Hepatocyte (in vitro differentiated cells): ENCODE measurements around the gene AP1G1.

Experiments
- EZH2 ChIP-seq: fragments of 200-600 bp; sonication (generic); IDR thresholded peaks from 2 replicates; pipeline ENCODE4 v1.6.1; 2016; ENCODE audit warnings: antibody characterized with exemption, mild to moderate bottlenecking, borderline replicate concordance
- EZH2phosphoT487 ChIP-seq: fragments of 200-600 bp; sonication (generic); IDR thresholded peaks from one replicate; pipeline ENCODE4 v1.6.1; 2018; ENCODE audit warnings: antibody characterized with exemption, mild to moderate bottlenecking, low read depth, moderate library complexity; ENCODE audit not compliant: unreplicated experiment, severe bottlenecking
- TF ChIP-seq, protein P1 (sequence below): fragments of 200-600 bp; sonication (generic); IDR thresholded peaks from 2 replicates; pipeline ENCODE4 v1.5.1; 2016; ENCODE audit warnings: antibody characterized with exemption, mild to moderate bottlenecking; ENCODE audit not compliant: poor library complexity

DNA sequence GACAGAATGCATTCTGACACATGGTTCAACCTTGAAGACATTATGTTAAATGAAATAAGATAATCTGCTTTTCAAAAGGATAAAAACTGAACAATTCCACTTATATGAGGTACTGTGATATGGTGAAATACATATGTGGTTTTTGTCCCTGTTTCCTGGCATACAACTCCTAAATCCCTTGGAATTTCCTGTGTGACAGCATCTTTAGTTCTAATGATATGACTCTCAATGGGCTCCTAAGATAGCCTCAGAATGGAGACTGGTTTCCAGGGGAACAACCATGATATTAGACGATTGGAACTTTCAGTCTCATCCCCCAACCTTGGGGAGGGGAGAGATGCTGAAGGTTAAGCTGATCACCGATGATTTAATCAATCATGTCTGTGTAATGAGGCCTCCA is 46.4 kb downstream of the AP1G1 start:
- TF ChIP-seq, protein P1, sequence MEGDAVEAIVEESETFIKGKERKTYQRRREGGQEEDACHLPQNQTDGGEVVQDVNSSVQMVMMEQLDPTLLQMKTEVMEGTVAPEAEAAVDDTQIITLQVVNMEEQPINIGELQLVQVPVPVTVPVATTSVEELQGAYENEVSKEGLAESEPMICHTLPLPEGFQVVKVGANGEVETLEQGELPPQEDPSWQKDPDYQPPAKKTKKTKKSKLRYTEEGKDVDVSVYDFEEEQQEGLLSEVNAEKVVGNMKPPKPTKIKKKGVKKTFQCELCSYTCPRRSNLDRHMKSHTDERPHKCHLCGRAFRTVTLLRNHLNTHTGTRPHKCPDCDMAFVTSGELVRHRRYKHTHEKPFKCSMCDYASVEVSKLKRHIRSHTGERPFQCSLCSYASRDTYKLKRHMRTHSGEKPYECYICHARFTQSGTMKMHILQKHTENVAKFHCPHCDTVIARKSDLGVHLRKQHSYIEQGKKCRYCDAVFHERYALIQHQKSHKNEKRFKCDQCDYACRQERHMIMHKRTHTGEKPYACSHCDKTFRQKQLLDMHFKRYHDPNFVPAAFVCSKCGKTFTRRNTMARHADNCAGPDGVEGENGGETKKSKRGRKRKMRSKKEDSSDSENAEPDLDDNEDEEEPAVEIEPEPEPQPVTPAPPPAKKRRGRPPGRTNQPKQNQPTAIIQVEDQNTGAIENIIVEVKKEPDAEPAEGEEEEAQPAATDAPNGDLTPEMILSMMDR, result no peak
- no peak for TF ChIP-seq EZH2
- TF ChIP-seq EZH2phosphoT487, result no peak
